Measurements from ENCODE around the gene PTCD2.
A peak's percentile ranks its signal among the peaks of the same experiment; 100 is the strongest.

The PTCD2 gene

DNA sequence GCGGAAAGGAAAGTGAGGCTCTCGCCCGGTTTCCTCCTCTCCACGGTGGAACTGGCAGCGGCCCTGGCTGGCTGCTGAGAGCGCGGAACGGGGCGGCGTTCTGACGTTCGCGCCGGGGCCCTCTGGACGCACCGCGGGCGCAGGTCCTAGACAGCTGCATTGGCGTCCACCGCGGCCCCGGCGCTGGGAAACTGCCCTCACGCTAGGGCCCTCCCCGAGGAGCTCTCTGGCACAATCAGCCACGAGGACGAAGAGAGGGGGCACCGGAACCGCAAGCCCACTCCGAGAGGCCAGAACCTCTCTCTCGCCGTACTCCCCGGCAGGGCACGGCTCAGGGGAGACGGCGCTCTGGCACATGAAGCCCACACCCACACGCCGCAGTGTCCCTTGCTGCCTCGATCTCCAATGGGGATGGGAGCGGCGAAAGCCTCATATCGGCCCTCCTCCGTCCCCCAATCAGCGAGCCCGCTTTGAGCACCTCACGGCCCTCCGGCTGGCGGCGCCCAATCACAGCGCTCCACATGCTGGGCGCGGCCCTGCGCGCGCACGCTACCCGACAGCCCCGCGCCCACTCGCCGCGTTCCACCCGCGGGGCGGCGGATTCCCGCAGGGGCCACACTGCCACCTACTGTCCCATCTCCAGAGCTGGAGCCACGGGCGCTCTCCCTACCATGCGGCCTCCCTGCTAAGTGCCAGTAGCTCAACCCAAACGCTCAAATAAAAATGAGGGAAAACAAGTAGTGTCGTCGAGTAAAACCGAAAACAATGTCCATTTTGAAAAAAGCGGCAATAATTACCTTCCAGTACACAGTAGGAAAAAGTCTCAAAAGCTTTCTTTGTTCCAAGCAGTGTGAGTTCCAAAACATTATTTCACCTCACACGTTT lies 12.0 kb upstream of the PTCD2 start:
- no peak overlapping the region for H3K23ac ChIP-seq (ENCODE audit: low read length)
- peak overlapping the region; percentile 98 for H2AK5ac ChIP-seq (ENCODE audit: low read length)
- H3K9me3 ChIP-seq (ENCODE audit: insufficient read depth, low read depth, low read length): no peaks in the 10 kb centered on the region
- H3K18ac ChIP-seq (ENCODE audit: low read length): peak overlapping the region; percentile 99
- WGBS (ENCODE audit: extremely low coverage, insufficient coverage, insufficient read length): no CpG with 5 or more reads among the region's 76 CpGs
- H3K14ac ChIP-seq (ENCODE audit: low read length): peak overlapping the region; percentile 99
- peak overlapping the region; percentile 69 for H2AFZ ChIP-seq (ENCODE audit: insufficient read depth, low read length, poor library complexity)
- peaks cover 4% of the 10 kb centered on the region for H3K79me2 ChIP-seq (ENCODE audit: control insufficient read depth, insufficient read depth, low read length, poor library complexity)
- peaks cover 6% of the 10 kb centered on the region for H3K79me1 ChIP-seq (ENCODE audit: low read length)
- H2BK12ac ChIP-seq (ENCODE audit: low read length): peak overlapping the region; percentile 79
- peak overlapping the region; percentile 100 for H4K8ac ChIP-seq (ENCODE audit: low read depth, low read length)
- H4K91ac ChIP-seq (ENCODE audit: low read depth, low read length): peak overlapping the region; percentile 98
- H3K4me1 ChIP-seq (ENCODE audit: control insufficient read depth in 1 of 2, insufficient read depth in 2 of 2, low read length in 2 of 2): peaks cover 0 to 4% of the 10 kb centered on the region in 2 experiments
- no peaks in the 10 kb centered on the region for H3K27me3 ChIP-seq (ENCODE audit: insufficient read depth, low read length)
- peak overlapping the region; percentile 94 for H3K27ac ChIP-seq (ENCODE audit: low read depth, low read length)
- peak overlapping the region; percentile 98 for H3K4ac ChIP-seq (ENCODE audit: low read depth, low read length)
- H2BK5ac ChIP-seq (ENCODE audit: low read depth, low read length, poor library complexity): peak overlapping the region; percentile 99
- peaks cover 12 to 13% of the 10 kb centered on the region in 2 experiments for H3K36me3 ChIP-seq (ENCODE audit: control insufficient read depth in 1 of 2, insufficient read depth in 2 of 2, low read length in 2 of 2)
- H2BK120ac ChIP-seq (ENCODE audit: insufficient read depth, low read length, poor library complexity): peak overlapping the region; percentile 99
- peak overlapping the region; percentile 91 for H3K9ac ChIP-seq (ENCODE audit: low read length)
- peak overlapping the region; percentile 85 for H3K4me3 ChIP-seq (ENCODE audit: low read depth, low read length)
- peak; percentile 98 to 99 for DNase-seq
- peak overlapping the region; percentile 76 for H3K4me2 ChIP-seq (ENCODE audit: low read length)
- H4K12ac ChIP-seq (ENCODE audit: low read depth, low read length): peak overlapping the region; percentile 99

DNA sequence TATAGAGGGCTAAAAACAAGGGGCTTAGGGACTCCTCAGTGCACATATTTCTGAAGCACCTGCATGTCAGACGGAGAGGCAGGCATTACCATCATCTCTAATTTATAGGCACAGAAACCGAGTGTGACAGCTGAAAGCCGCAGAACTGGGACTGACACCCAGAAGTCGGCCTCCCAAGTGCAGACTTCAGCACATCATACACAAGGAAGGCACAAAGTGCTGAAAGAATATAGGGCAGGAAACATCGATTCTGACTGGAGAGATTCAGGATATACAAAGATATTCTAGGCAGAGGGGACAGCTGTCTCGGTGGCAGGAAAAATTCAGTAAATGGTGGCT lies 11.4 kb upstream of the PTCD2 start:
- no peak for DNase-seq
- H3K4me3 ChIP-seq (ENCODE audit: low read depth, low read length): no peak overlapping the region
- H2BK5ac ChIP-seq (ENCODE audit: low read depth, low read length, poor library complexity): no peak overlapping the region
- no CpG with 5 or more reads among the region's 6 CpGs for WGBS (ENCODE audit: extremely low coverage, insufficient coverage, insufficient read length)
- no peak overlapping the region for H3K9ac ChIP-seq (ENCODE audit: low read length)
- peak overlapping the region; percentile 50 for H4K8ac ChIP-seq (ENCODE audit: low read depth, low read length)
- H3K36me3 ChIP-seq (ENCODE audit: control insufficient read depth in 1 of 2, insufficient read depth in 2 of 2, low read length in 2 of 2): peaks cover 12 to 13% of the 10 kb centered on the region in 2 experiments
- H2AFZ ChIP-seq (ENCODE audit: insufficient read depth, low read length, poor library complexity): no peak overlapping the region
- H3K27ac ChIP-seq (ENCODE audit: low read depth, low read length): peak overlapping the region; percentile 50
- no peak overlapping the region for H4K12ac ChIP-seq (ENCODE audit: low read depth, low read length)
- H2AK5ac ChIP-seq (ENCODE audit: low read length): peak overlapping the region; percentile 3
- no peak overlapping the region for H3K4me2 ChIP-seq (ENCODE audit: low read length)
- peaks cover 4% of the 10 kb centered on the region for H3K79me2 ChIP-seq (ENCODE audit: control insufficient read depth, insufficient read depth, low read length, poor library complexity)
- H3K79me1 ChIP-seq (ENCODE audit: low read length): peaks cover 6% of the 10 kb centered on the region
- H3K14ac ChIP-seq (ENCODE audit: low read length): no peak overlapping the region
- no peaks in the 10 kb centered on the region for H3K9me3 ChIP-seq (ENCODE audit: insufficient read depth, low read depth, low read length)
- H2BK12ac ChIP-seq (ENCODE audit: low read length): no peak overlapping the region
- H3K27me3 ChIP-seq (ENCODE audit: insufficient read depth, low read length): no peaks in the 10 kb centered on the region
- H4K91ac ChIP-seq (ENCODE audit: low read depth, low read length): peak overlapping the region; percentile 38
- H3K18ac ChIP-seq (ENCODE audit: low read length): no peak overlapping the region
- H3K4me1 ChIP-seq (ENCODE audit: control insufficient read depth in 1 of 2, insufficient read depth in 2 of 2, low read length in 2 of 2): peaks cover 0 to 4% of the 10 kb centered on the region in 2 experiments
- H3K23ac ChIP-seq (ENCODE audit: low read length): no peak overlapping the region
- H3K4ac ChIP-seq (ENCODE audit: low read depth, low read length): no peak overlapping the region
- peak overlapping the region; percentile 3 for H2BK120ac ChIP-seq (ENCODE audit: insufficient read depth, low read length, poor library complexity)

DNA sequence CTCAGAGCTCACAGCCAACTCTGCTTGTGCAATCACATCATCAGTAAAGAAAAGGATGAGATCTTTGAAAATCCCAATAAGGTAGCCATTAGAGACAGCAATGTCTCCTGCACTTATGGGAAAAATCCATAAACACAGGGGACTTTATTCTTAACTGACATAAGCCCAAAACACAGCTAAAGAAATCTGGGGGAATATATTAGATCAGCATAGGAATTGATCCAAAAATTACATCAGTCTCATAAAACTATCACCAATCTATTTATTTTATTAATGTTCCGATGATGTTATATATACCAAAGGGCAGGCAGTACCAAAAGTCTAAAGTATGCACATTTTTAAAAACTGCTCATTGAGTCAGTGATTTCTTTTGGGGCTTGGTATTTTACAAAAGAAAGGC lies 7.0 kb upstream of the PTCD2 start:
- Histone ChIP-seq H3K9me3 (ENCODE audit: insufficient read depth, low read depth, low read length) (no peaks in the 10 kb centered on the region), H3K9ac (ENCODE audit: low read length) (no peak overlapping the region), H3K14ac (ENCODE audit: low read length) (no peak overlapping the region), H2BK12ac (ENCODE audit: low read length) (no peak overlapping the region), H2BK120ac (ENCODE audit: insufficient read depth, low read length, poor library complexity) (no peak overlapping the region), H3K79me1 (ENCODE audit: low read length) (peaks cover under 1% of the 10 kb centered on the region), H4K8ac (ENCODE audit: low read depth, low read length) (no peak overlapping the region), H3K79me2 (ENCODE audit: control insufficient read depth, insufficient read depth, low read length, poor library complexity) (no peaks in the 10 kb centered on the region), H2AK5ac (ENCODE audit: low read length) (no peak overlapping the region), H4K91ac (ENCODE audit: low read depth, low read length) (no peak overlapping the region), H3K4me2 (ENCODE audit: low read length) (no peak overlapping the region), H4K12ac (ENCODE audit: low read depth, low read length) (no peak overlapping the region), H3K4me3 (ENCODE audit: low read depth, low read length) (no peak overlapping the region), H3K4ac (ENCODE audit: low read depth, low read length) (no peak overlapping the region), H3K23ac (ENCODE audit: low read length) (no peak overlapping the region), H2AFZ (ENCODE audit: insufficient read depth, low read length, poor library complexity) (no peak overlapping the region), H3K36me3 (ENCODE audit: control insufficient read depth in 1 of 2, insufficient read depth in 2 of 2, low read length in 2 of 2) (peaks cover 16% of the 10 kb centered on the region in 2 experiments), H3K27ac (ENCODE audit: low read depth, low read length) (no peak overlapping the region), H3K27me3 (ENCODE audit: insufficient read depth, low read length) (no peaks in the 10 kb centered on the region), H3K4me1 (ENCODE audit: control insufficient read depth in 1 of 2, insufficient read depth in 2 of 2, low read length in 2 of 2) (peaks cover 0 to 2% of the 10 kb centered on the region in 2 experiments), H3K18ac (ENCODE audit: low read length) (no peak overlapping the region), H2BK5ac (ENCODE audit: low read depth, low read length, poor library complexity) (no peak overlapping the region)
- WGBS (ENCODE audit: extremely low coverage, insufficient coverage, insufficient read length): no CpG with 5 or more reads among the region's 1 CpG
- DNase-seq: no peak

DNA sequence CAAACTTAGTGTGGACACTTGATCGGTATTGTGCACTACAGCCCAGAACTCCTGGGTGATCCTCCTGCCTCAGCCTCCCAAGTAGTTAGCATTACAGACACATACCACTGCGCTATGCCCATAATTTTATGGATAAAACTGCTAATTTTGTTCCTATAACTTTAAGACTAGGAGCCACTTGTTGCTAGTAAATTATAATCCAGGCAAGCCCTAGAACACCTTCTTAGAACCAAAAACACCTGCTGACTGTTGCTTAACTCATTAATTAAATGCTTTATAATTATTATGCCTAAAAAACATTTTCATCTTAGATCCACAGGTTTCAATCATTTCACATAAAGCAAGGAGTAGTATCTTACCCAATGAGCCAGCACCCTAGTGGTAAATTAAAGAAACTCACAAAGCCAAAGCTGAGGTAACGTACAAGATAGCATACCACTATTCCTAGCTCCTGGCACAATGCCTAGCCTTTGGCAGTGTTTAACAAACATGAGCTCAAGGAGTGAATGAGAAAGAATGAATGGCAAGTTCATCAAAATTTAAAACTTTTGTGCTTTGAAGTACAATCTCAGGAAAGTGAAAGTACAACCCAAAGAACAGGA lies 5.5 kb upstream of the PTCD2 start:
- Histone ChIP-seq H3K23ac (ENCODE audit: low read length) (peak overlapping the region; percentile 25), H3K36me3 (ENCODE audit: control insufficient read depth in 1 of 2, insufficient read depth in 2 of 2, low read length in 2 of 2) (peaks cover 12 to 14% of the 10 kb centered on the region in 2 experiments), H3K79me1 (ENCODE audit: low read length) (peaks cover 2% of the 10 kb centered on the region), H3K9me3 (ENCODE audit: insufficient read depth, low read depth, low read length) (no peaks in the 10 kb centered on the region), H2AK5ac (ENCODE audit: low read length) (no peak overlapping the region), H3K18ac (ENCODE audit: low read length) (peak overlapping the region; percentile 95), H3K9ac (ENCODE audit: low read length) (peak overlapping the region; percentile 3), H3K27ac (ENCODE audit: low read depth, low read length) (no peak overlapping the region), H3K4ac (ENCODE audit: low read depth, low read length) (no peak overlapping the region), H4K91ac (ENCODE audit: low read depth, low read length) (no peak overlapping the region), H3K79me2 (ENCODE audit: control insufficient read depth, insufficient read depth, low read length, poor library complexity) (peaks cover under 1% of the 10 kb centered on the region), H2BK12ac (ENCODE audit: low read length) (no peak overlapping the region), H3K14ac (ENCODE audit: low read length) (no peak overlapping the region), H2BK5ac (ENCODE audit: low read depth, low read length, poor library complexity) (no peak overlapping the region), H2BK120ac (ENCODE audit: insufficient read depth, low read length, poor library complexity) (no peak overlapping the region), H4K12ac (ENCODE audit: low read depth, low read length) (no peak overlapping the region), H3K4me2 (ENCODE audit: low read length) (no peak overlapping the region), H3K4me3 (ENCODE audit: low read depth, low read length) (no peak overlapping the region), H3K4me1 (ENCODE audit: control insufficient read depth in 1 of 2, insufficient read depth in 2 of 2, low read length in 2 of 2) (no peaks in the 10 kb centered on the region), H2AFZ (ENCODE audit: insufficient read depth, low read length, poor library complexity) (no peak overlapping the region), H4K8ac (ENCODE audit: low read depth, low read length) (no peak overlapping the region), H3K27me3 (ENCODE audit: insufficient read depth, low read length) (no peaks in the 10 kb centered on the region)
- no CpG with 5 or more reads among the region's 3 CpGs for WGBS (ENCODE audit: extremely low coverage, insufficient coverage, insufficient read length)
- DNase-seq: no peak

All from trophoblast cell (in vitro differentiated cells and primary cell).